HEK293 (cell line): Measurements from ENCODE around the gene FGF22.
"Not testable (repeated sequence)": the region's sequence is repeated elsewhere in the genome, so short reads cannot be mapped to it uniquely, and the experiment has no call there.

Experiments used
- CTCF ChIA-PET: fragments of 350-600 bp; formaldehyde crosslinking; extraction: SDS; loops from one replicate; lab custom pipeline; 2021; ENCODE audit warnings: antibody characterized with exemption; lab: Yijun Ruan, JAX
- POLR2A ChIA-PET: fragments of 300-600 bp; formaldehyde crosslinking; extraction: SDS; loops from one replicate; lab custom pipeline; 2020; ENCODE audit warnings: antibody characterized with exemption, inconsistent platforms; lab: Yijun Ruan, JAX
- H3K27ac ChIP-seq: fragments of 200-500 bp; sonication (Bioruptor generic); 2 replicates; pipeline ENCODE4 v1.5.1; 2014; ENCODE audit warnings: low read depth, low read length, control low read depth, inconsistent platforms; ENCODE audit errors: extremely low read depth
- H3K36me3 ChIP-seq, 2 experiments: fragments of 200-500 bp in 1 of 2; sonication (Bioruptor generic) in 1 of 2; 1 replicate in 1 of 2; 2 replicates in 1 of 2; pipeline ENCODE4 v1.5.1; 2014 to 2017; ENCODE audit warnings: inconsistent platforms in 2 of 2, low read length in 2 of 2; ENCODE audit not compliant: control insufficient read depth in 2 of 2, insufficient read depth in 1 of 2
- H3K4me1 ChIP-seq: fragments of 200-500 bp; sonication (Bioruptor generic); 2 replicates; pipeline ENCODE4 v1.5.1; 2014; ENCODE audit warnings: mild to moderate bottlenecking, low read length, inconsistent platforms; ENCODE audit not compliant: control insufficient read depth, insufficient read depth
- H3K4me3 ChIP-seq: 2 replicates; pipeline ENCODE4 v1.5.1; 2011; ENCODE audit warnings: low read depth, mild to moderate bottlenecking, control low read depth, low read length, moderate library complexity
- H3K9me3 ChIP-seq: fragments of 200-500 bp; sonication (Bioruptor generic); 2 replicates; pipeline ENCODE4 v1.5.1; 2014; ENCODE audit warnings: low read depth, low read length, inconsistent platforms; ENCODE audit not compliant: control insufficient read depth, insufficient read depth
- KLF1 ChIP-seq: fragments of 450-650 bp; formaldehyde crosslinking; IDR thresholded peaks from 2 replicates; pipeline ENCODE4 v1.5.1; 2016; ENCODE audit warnings: missing biosample characterization, missing genetic modification characterization
- KLF8 ChIP-seq: fragments of 450-650 bp; formaldehyde crosslinking; IDR thresholded peaks from 2 replicates; pipeline ENCODE4 v1.5.1; 2016; ENCODE audit warnings: missing biosample characterization, missing genetic modification characterization
- ZBTB11 ChIP-seq: fragments of 450-650 bp; formaldehyde crosslinking; conservative IDR thresholded peaks from 2 replicates; pipeline ENCODE4 v1.5.1; 2016; ENCODE audit warnings: low read depth, missing biosample characterization, missing genetic modification characterization
- ZFP41 ChIP-seq: fragments of 450-650 bp; formaldehyde crosslinking; IDR thresholded peaks from 2 replicates; pipeline ENCODE4 v1.5.1; 2016; ENCODE audit warnings: missing biosample characterization, missing genetic modification characterization, borderline replicate concordance
- ZNF133 ChIP-seq: fragments of 450-650 bp; formaldehyde crosslinking; IDR thresholded peaks from 2 replicates; pipeline ENCODE4 v1.5.1; 2016; ENCODE audit warnings: missing biosample characterization, missing genetic modification characterization
- ZNF416 ChIP-seq: fragments of 450-650 bp; formaldehyde crosslinking; IDR thresholded peaks from 2 replicates; pipeline ENCODE4 v1.5.1; 2016; ENCODE audit warnings: missing biosample characterization, missing genetic modification characterization
- ZNF580 ChIP-seq: fragments of 450-650 bp; formaldehyde crosslinking; IDR thresholded peaks from 2 replicates; pipeline ENCODE4 v1.5.1; 2016; ENCODE audit warnings: missing biosample characterization, missing genetic modification characterization

FGF22 gene

GRCh38 chr19:603779-604178 is 35.9 kb upstream of the FGF22 start:
- TF ChIP-seq KLF8 (tag by site-specific recombination), result 0 out of 2 replicates have a peak, but pooled peaks have one; percentile 26
- H3K27ac ChIP-seq, H3K36me3 ChIP-seq, H3K9me3 ChIP-seq, H3K4me3 ChIP-seq, POLR2A ChIA-PET, CTCF ChIA-PET, H3K4me1 ChIP-seq: not testable (repeated sequence)

DNA sequence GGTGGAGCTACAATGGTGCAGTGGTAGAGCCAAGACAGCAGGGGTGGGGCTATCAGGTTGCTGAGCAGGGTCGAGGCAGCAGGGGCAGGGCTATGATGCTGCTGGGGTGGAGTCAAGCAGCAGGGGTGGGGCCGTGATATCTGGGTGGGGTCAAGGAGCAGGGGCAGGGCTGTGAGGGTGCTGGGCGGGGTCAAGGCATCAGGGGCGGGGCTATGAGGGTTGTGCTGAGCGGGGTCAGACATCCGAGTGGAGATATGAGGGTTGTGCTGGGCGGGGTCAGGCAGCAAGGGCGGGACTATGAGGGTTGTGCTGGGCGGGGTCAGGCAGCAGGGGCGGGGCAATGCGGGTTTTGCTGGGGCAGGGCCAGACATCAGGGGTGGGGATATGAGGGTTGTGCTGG is 35.3 kb upstream of the FGF22 start:
- H3K27ac ChIP-seq, result no peak overlapping the region
- H3K4me1 ChIP-seq, result no peaks in the 10 kb centered on the region
- no peaks in the 10 kb centered on the region for H3K9me3 ChIP-seq
- CTCF ChIA-PET, result no interaction called here
- no peak overlapping the region for H3K4me3 ChIP-seq
- POLR2A ChIA-PET, result no interaction called here
- H3K36me3 ChIP-seq, result no peaks in the 10 kb centered on the region; a peak in 1 of 3 replicates
- peak; percentile 97 for TF ChIP-seq KLF1
- no peak for TF ChIP-seq ZFP41 (tag by site-specific recombination)
- peak; percentile 91 for TF ChIP-seq KLF8 (tag by site-specific recombination)

DNA sequence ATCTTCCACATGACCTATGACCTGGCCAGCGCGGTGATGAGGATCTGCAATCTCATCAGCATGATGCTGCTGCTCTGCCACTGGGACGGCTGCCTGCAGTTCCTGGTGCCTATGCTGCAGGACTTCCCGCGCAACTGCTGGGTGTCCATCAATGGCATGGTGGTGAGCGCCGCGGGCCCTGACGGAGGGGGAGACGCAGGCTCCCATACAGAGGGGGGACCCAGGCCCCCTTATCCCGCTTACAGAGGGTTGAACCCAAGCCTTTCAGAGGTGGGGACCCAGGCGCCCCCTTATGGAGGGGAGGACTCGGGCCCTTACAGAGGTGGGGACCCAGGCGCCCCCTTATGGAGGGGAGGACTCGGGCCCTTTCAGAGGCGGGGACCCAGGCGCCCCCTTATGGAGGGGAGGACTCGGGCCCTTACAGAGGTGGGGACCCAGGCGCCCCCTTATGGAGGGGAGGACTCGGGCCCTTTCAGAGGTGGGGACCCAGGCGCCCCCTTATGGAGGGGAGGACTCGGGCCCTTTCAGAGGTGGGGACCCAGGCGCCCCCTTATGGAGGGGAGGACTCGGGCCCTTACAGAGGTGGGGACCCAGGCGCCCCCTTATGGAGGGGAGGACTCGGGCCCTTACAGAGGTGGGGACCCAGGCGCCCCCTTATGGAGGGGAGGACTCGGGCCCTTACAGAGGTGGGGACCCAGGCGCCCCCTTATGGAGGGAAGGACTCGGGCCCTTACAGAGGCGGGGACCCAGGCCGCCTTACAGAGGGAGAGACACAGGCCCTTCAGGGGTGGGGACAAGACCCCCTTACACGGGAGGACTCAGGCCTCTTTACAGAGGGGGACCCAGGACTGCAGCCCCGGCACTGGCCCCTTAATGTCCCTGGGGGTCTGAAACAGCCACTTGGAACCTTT is 34.4 kb upstream of the FGF22 start:
- POLR2A ChIA-PET, H3K4me3 ChIP-seq, CTCF ChIA-PET, H3K27ac ChIP-seq, H3K9me3 ChIP-seq, H3K4me1 ChIP-seq, H3K36me3 ChIP-seq: not testable (repeated sequence)

DNA sequence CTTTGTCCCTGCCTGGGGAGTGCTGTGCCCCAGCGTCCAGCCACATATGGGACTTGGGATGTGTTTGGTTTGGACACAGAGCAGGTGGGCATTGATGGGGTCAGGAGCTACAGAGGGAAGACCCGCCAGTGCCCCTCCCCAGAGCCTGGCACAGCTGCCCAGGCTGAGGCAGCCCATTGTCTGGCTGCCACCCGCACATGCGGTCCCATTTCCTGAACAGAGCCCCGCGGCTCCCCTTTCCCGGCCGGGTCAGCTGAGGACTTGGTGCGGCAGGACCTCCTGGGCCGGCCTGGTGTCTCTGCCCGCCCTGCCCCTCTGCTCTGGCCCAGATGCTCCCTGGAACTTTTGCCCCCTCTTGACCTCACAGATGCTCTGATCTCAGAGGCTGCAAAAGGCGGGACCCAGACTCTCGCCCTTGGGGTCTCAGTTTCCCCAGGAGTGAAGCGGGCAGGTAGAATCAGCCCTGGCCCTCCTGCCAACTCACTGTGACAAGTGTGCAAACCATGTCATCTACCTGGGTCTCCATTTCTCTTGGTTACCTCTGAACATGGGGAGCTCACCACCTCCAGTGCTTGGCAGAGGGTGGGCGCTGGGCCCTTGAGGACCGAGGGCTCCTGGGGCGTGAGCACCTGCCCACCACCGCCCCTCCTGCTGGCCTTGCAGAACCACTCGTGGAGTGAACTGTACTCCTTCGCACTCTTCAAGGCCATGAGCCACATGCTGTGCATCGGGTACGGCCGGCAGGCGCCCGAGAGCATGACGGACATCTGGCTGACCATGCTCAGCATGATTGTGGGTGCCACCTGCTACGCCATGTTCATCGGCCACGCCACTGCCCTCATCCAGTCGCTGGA is 32.2 kb upstream of the FGF22 start:
- Histone ChIP-seq H3K4me3 (no peak overlapping the region), H3K36me3 (peaks cover 0 to 6% of the 10 kb centered on the region in 2 experiments; a peak in 2 of 3 replicates)
- TF ChIP-seq ZNF416 (no peak), ZNF580 (tag by site-specific recombination) (peak; percentile 68; the same call in 1 of the 2 replicates), KLF8 (tag by site-specific recombination) (peak; percentile 17; the same call in 1 of the 2 replicates)
- TF ChIP-seq, all 188 proteins: peak for 2
- ChIA-PET POLR2A (no interaction called here), CTCF (no interaction called here)
- H3K4me1 ChIP-seq, result no peaks in the 10 kb centered on the region
- no peak overlapping the region for H3K27ac ChIP-seq
- H3K9me3 ChIP-seq, result no peaks in the 10 kb centered on the region

GRCh38 chr19:608155-609003 is 31.3 kb upstream of the FGF22 start:
- CTCF ChIA-PET, result no interaction called here
- POLR2A ChIA-PET, result interaction anchor here (1.3 kb wide), 1 partner anchor 9 kb away, joined by 3 read pairs; no protein-coding TSS in a partner anchor
- no peak overlapping the region for H3K4me3 ChIP-seq

More at GRCh38 chr19:608155-609003, 31.3 kb upstream of the FGF22 start:
- TF ChIP-seq ZNF133 (tag by site-specific recombination) (no peak), ZBTB11 (tag by site-specific recombination) (no peak)
- no peaks in the 10 kb centered on the region for H3K4me1 ChIP-seq
- peaks cover 0 to 12% of the 10 kb centered on the region in 2 experiments; a peak in 2 of 3 replicates for H3K36me3 ChIP-seq
- H3K9me3 ChIP-seq, result no peaks in the 10 kb centered on the region
- no peak overlapping the region for H3K27ac ChIP-seq
